GM18520 (cell line): ENCODE results near the gene IQCN.
A peak's percentile ranks its signal among the peaks of the same experiment; 100 is the strongest.

Source experiments
- ATAC-seq: cut with Tn5 transposase; IDR thresholded peaks from one replicate; pipeline ENCODE4 v1.9.1; 2021; ENCODE audit not compliant: unreplicated experiment

IQCN gene, protein sequence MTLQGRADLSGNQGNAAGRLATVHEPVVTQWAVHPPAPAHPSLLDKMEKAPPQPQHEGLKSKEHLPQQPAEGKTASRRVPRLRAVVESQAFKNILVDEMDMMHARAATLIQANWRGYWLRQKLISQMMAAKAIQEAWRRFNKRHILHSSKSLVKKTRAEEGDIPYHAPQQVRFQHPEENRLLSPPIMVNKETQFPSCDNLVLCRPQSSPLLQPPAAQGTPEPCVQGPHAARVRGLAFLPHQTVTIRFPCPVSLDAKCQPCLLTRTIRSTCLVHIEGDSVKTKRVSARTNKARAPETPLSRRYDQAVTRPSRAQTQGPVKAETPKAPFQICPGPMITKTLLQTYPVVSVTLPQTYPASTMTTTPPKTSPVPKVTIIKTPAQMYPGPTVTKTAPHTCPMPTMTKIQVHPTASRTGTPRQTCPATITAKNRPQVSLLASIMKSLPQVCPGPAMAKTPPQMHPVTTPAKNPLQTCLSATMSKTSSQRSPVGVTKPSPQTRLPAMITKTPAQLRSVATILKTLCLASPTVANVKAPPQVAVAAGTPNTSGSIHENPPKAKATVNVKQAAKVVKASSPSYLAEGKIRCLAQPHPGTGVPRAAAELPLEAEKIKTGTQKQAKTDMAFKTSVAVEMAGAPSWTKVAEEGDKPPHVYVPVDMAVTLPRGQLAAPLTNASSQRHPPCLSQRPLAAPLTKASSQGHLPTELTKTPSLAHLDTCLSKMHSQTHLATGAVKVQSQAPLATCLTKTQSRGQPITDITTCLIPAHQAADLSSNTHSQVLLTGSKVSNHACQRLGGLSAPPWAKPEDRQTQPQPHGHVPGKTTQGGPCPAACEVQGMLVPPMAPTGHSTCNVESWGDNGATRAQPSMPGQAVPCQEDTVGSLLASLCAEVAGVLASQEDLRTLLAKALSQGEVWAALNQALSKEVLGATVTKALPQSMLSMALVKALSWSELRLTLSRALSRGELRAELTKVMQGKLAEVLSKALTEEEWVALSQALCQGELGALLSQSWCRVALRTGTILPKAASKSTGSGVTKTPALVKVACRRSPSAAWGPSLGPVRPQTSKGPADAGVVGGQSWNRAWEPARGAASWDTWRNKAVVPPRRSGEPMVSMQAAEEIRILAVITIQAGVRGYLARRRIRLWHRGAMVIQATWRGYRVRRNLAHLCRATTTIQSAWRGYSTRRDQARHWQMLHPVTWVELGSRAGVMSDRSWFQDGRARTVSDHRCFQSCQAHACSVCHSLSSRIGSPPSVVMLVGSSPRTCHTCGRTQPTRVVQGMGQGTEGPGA (N-terminal part only)

DNA sequence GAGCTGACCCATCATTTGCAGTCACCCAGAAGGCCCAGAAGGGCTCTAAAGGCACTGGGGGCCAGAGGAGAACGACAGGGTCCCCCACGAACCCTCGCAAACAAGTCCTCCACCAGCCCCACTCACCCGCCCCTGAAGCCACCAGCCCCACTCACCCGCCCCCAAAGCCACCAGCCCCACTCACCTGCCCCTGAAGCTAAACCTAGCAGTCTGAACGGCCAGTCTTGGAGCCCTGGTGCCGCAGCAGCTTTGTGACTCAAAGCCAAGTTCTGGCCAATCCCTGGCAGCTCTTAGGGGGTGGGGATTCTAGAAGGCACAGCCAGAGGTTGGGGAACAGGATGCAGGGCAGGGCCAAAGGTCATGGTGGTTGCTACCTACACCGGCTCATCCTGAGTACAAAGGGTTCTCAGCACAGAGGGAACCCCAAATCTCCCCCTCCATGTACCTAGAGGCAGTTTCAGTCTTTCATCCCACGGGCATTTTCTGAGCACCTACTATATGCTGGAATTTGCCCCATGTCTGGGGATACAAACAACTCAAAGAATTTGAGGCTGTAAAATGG, at the start of gene IQCN:
TSS of gene IQCN (minus strand) at position 234 of the 562 bp plus-strand sequence. CDS start 4,974 bp downstream, outside the sequence.
- no peak for ATAC-seq

- peak; percentile 95 for ATAC-seq
Measured at GRCh38 chr19:18322759-18323460, 48.7 kb upstream of the IQCN start, which contains the start of gene LSM4. LSM4 (minus strand) TSS chr19:18323076; CDS start chr19:18323020, 56 bp downstream.

- no peak for ATAC-seq
Measured at GRCh38 chr19:18322318-18322758, 48.1 kb upstream of the IQCN start.

GRCh38 chr19:18321734-18322102, 47.5 kb upstream of the IQCN start:
- no peak for ATAC-seq

DNA sequence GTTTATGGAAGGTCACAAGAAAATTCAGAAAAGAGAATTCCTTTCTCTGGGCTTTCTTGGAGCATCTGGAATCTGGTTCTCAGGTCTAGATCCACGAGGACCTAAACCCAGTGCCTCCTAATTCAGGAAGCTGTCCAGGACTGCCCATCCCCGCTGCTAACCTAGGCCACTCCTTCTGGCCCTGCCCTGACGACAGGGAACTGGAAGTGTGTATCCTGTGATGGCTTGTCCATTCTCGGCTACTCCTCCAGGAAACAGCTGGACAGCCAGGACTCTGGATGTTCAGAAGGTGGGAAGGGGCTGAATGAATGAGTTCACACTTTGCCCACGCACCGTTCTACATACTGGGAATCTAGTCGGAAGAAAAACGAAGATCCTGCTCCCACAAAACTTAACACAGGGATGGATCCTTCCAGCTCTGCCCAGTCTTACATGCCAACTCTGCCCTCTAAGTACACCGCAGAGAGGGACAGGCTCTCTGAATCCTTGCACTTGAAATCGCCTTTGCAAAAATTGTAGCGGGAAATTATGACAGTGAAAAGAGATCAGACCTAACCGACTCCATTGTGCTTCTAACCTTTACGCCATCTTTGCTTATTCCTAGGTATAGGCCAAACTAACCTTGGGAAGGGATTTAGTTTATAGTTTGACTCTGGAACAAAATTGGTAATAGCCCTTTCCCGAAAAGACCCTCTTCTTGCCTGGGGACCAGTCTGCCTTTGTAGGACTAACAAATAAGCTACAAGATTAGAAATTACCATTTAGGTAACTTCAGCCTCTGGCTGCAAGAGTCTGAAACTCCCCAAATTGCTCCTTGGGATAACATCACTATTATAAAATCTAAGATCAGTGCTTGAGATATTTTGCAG, 46.8 kb upstream of the IQCN start:
- ATAC-seq = no peak

GRCh38 chr19:18319591-18320135, 45.4 kb upstream of the IQCN start:
- ATAC-seq = no peak

DNA sequence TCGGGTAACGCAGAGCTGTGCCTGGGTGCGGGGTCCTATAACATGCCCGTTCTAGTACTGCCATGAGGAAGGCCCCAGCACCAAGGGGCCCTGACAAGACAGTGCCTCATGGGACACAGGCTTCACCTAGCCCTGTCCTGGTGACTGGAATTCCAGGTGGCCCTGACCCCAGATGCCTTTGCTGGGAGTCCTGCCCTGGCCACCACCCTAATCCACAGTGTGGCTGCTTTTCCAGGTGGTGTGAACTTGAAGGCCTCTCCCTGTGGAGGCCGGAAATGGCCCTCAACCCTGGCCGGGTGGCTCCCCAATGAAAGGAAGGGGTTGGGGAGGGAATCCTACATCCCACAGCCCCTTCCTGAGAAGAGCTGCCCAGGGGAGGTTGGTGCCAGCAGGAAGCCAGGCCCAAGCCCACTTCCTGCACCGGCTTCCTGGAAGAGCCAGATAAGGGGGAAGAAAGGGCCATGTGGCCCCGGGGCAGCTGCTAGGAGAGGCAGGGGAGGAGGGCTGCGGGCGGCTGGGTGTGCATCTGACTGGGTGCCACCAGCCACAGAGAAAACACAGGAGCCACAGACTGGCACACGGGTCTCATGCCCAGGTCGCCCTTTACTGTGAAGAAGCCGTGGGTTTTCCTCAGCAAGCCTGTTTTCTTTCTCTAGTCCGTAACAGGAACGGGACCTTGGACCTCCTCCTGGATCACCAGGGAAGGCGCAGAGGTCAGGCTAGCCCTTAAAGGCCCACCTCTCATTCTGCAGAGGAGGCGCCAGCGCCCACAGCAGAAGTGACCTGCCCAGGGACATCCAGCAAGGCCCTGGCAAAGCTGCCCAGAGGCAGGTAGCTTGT, 43.9 kb upstream of the IQCN start:
- ATAC-seq = no peak

DNA sequence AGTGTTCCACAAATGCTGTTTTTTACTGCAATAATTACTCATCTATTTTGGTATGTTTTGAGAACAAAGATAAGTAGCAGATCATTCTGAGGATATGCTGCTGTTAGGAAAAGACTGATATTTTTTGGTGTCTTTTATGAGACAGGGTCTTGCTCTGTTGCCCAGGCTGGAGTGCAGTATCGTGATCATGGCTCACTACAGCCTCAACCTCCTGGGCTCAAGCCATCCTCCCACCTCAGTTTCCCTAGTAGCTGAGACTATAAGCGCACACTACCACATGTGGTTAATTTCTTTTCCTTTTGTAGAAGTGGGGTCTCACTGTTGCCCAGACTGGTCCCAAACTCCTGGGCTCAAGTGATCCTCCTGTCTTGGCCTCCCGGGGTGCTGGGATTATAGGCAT, 39.1 kb upstream of the IQCN start:
- no peak for ATAC-seq

- no peak for ATAC-seq
Measured at GRCh38 chr19:18312092-18312534, 37.9 kb upstream of the IQCN start.

DNA sequence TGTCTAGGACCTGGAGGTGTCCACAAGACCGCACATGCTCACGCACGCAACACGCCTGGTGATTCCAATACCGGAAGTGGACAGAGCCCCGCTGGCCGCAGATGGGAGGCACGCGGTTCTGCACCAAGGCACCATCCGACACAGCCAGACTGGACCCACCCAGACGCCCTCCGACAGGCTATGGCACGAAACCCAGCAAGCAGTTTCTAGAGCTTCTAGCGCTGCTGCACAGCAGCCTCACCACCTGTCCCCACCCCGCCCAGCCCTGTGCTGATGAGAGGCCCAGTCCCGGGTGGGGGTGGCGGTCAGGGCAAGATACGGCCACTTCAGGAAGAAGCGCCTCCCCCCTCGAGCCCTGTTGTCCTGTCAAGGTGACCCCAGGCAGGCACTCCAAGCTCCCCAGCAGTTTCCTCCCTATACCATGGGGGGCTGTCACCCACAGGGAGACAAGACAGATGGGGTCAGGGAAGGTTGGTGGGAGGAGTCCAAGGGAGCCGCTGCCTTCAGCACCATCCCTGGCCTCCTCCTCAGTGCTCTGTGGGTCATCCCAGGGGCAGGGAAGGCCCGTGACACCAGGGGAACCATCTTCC, 37.3 kb upstream of the IQCN start:
- no peak for ATAC-seq

DNA sequence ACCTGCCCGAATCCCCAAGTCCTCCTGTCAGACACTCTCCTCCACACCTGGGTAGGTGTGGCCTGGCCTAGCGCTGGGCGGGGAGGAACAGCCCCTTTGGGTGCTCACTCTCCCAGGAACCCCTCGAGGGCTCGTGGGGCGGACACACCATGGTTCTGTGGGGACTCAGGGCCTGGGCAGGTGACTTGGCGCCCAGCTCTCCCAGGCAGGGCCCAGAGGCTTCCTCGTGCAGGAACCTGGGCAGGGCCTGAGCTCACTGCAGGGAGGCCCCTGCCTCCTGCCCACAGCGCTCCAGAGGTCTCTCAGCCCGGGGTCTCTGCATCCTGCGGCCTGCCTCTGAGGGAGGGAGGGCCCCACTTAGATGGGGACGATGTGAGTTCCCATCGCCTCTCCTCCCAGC, 36.7 kb upstream of the IQCN start:
- no peak for ATAC-seq

DNA sequence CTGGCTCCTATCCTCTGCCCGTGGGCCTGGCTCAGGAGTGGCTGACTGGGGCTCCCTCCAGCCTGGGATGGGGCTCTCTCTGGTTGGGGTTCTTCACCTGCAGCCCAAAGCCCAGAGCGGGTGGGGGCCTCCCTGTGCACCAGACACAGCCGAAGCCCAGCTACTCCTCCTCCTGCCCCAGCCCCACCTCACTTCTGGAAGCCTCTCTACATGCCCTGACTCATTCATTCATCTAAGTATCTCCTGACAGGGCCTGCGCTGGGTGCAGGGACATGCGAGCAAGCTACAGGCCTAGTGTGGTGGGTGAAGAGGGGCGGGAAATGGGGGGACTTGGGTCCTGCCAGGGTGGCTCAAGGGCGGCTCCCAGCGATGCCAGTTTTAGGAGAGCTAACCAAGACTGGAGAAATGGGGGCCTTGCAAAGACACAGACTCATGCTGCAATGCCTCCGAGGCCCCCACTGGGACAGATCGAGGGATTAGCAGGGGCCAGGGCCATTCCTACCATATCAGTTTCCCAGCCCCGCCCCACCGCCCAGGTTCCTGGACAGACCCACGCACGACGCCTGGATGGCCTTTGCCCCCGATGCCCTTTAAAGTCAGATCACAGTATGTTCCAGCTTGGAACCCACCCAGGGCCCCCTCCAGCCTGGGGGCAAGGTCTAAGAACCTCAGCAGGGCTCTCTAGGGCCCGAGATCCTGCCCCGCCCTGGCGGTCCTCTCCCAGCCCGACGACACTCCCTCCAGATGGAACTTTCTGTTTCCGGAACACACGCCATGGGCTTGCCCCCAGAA, 36.1 kb upstream of the IQCN start:
- no peak for ATAC-seq

- ATAC-seq = no peak
Measured at GRCh38 chr19:18309525-18310064, 35.3 kb upstream of the IQCN start.

- ATAC-seq = no peak
Measured at GRCh38 chr19:18308948-18309325, 34.7 kb upstream of the IQCN start.

DNA sequence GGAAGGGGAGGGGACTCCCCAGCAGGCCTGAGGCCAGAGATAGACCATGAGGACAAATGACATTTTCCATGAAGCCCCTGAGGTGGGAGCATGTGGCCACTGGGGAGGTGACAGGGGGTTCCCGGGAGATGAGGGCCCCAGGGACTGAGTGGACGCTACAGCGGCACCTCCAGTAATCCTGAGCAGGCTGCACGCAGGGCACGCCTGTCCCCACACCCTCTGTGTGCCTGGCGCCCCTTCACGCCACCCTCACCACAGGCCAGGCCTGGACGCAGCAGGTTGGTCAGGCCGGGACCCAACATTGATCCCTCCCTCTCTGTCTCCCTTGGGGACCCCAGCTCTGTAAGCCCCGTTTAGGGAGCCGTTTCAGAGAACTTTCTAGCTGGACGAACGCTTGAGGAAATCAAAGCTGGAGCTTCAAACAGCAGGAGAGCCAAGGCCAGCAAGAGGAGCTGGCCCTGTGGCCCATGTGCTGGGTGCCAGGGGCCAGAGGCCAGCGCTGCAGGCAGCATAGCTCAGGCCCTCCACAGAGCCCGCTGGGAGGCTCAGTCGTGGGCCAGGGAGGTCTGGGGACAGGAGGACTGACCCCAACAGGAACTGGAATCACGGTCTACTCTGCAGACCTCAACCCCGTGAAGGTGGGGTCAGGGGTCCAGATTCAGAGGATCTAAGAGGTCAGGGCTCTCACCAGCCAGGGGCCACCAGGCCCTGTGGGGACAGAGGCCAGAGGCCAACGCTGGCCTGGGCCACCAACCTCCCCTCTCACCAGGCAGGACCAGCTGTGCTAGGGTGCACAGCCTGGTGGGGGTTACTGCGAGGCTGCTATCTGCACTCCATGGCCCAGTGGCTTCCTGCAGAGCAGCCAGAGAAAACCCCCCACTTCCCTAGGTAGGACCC, 34.0 kb upstream of the IQCN start:
- no peak for ATAC-seq
